Stomach (tissue), 9 donors: ENCODE results near the gene SCAF8. TPM values are rescaled to one million over a fixed set of nuclear protein-coding genes. Genes with fewer than 3 reads are reported as not detected.

Experiments
- DNase-seq, 2 donors: peaks; one replicate each; pipeline versions ENCODE4 v3.0.0 to v3.0.0-alpha.2; 2013 to 2019
- H3K27ac ChIP-seq, 5 donors: fragments of 200-600 bp in 4 of 5; sonication (generic) in 4 of 5; one replicate each; pipeline ENCODE4 v1.5.1; 2013 to 2019; ENCODE audit warnings: mild to moderate bottlenecking in 1 of 5, moderate library complexity in 1 of 5
- H3K27me3 ChIP-seq, 3 donors: fragments of 200-600 bp; sonication (generic); one replicate each; pipeline ENCODE4 v1.5.1; 2017 to 2019; ENCODE audit warnings: mixed run types in 1 of 3
- H3K36me3 ChIP-seq, 4 donors: fragments of 200-600 bp; sonication (generic); 1 replicate in 3 of 4; 2 replicates in 1 of 4; pipeline ENCODE4 v1.5.1; 2016 to 2019
- H3K4me1 ChIP-seq, 4 donors: fragments of 200-600 bp; sonication (generic); one replicate each; pipeline ENCODE4 v1.5.1; 2016 to 2019
- H3K4me3 ChIP-seq, 4 donors: fragments of 200-600 bp; sonication (generic) in 3 of 4; one replicate each; pipeline ENCODE4 v1.5.1; 2016 to 2019; ENCODE audit warnings: mild to moderate bottlenecking in 1 of 4
- H3K9me3 ChIP-seq, 4 donors: fragments of 200-600 bp; sonication (generic); one replicate each; pipeline ENCODE4 v1.5.1; 2016 to 2019
- CTCF ChIP-seq, 7 experiments: fragments of 450-650 bp in 4 of 7; fragments of 200-600 bp in 3 of 7; sonication (generic) in 3 of 7; IDR thresholded peaks; one replicate each; pipeline ENCODE4 v1.5.1; 2016 to 2019; ENCODE audit warnings: antibody characterized with exemption in 7 of 7, control low read depth in 2 of 7, mild to moderate bottlenecking in 1 of 7
- EP300 ChIP-seq: sonication (generic); formaldehyde crosslinking; IDR thresholded peaks from one replicate; pipeline ENCODE4 v1.6.1; 2017; ENCODE audit warnings: antibody characterized with exemption
- POLR2A ChIP-seq, 4 donors: fragments of 450-650 bp; IDR thresholded peaks; one replicate each; pipeline ENCODE4 v1.6.1; 2016; ENCODE audit warnings: antibody characterized with exemption in 4 of 4, control low read depth in 2 of 4, mild to moderate bottlenecking in 1 of 4, moderate library complexity in 1 of 4
- POLR2AphosphoS5 ChIP-seq, 3 donors: sonication (generic); formaldehyde crosslinking; IDR thresholded peaks; one replicate each; pipeline ENCODE4 v1.6.1; 2016; ENCODE audit warnings: antibody characterized with exemption in 3 of 3
- WGBS, 5 donors: extraction: QIAGEN DNeasy Blood & Tissue Kit in 3 of 5; methylation state at CpG; one replicate each; pipeline versions ENCODE4 v1.1.5 to v1.1.7; 2013 to 2018; 5-methylcytosine and 5-hydroxymethylcytosine counted together
- intact Hi-C: fragments of 100-400 bp; cut with DNase I; formaldehyde crosslinking; loops from one replicate; pipeline ENCODE4 v1.15.1; 2023; ENCODE audit warnings: low total_unique reads
- polyA plus RNA-seq, 3 donors: library from polyadenylated mRNA; stranded (reverse); fragments of 200-250 nt; gene quantifications; one replicate each; pipeline ENCODE4 v1.2.3, GENCODE V29; 2013
- total RNA-seq, 5 donors: library from RNA; depleted of rRNA; stranded (reverse); fragments of >200 nt; gene quantifications; one replicate each; pipeline versions ENCODE4 v1.1.0 to v1.2.3, GENCODE V29; 2014 to 2016
- donor health status: healthy with polysubstance abuse.
- donor health status: Bipolar disorder and iron deficiency.
- donor health status: healthy.

SCAF8 gene
- total and polyA plus RNA-seq, 8 donors: 6.6 to 62.5 (median 15.4) TPM

- intact Hi-C loops: no loop called here
- H3K4me1 ChIP-seq: no peaks in the 10 kb centered on the region
- 65 to 80% (median 74%) methylated on average over 5 of the region's 5 CpGs for WGBS, 5 donors
- no peaks in the 10 kb centered on the region for H3K36me3 ChIP-seq
- no peak for TF ChIP-seq POLR2A (IDR thresholded peaks at IDR 0.05)
- no peak for TF ChIP-seq CTCF (IDR thresholded peaks at IDR 0.05)
- TF ChIP-seq POLR2AphosphoS5 (IDR thresholded peaks at IDR 0.05): no peak
- TF ChIP-seq EP300: no peak
- no peak overlapping the region for H3K27ac ChIP-seq
- H3K9me3 ChIP-seq: no peaks in the 10 kb centered on the region
- DNase-seq: no peak
- H3K4me3 ChIP-seq: no peak overlapping the region
- no peaks in the 10 kb centered on the region for H3K27me3 ChIP-seq
These were observed 43.5 kb upstream of the SCAF8 start for GRCh38 chr6:154689493-154690255.

- no peak overlapping the region for H3K27ac ChIP-seq
- no peaks in the 10 kb centered on the region for H3K27me3 ChIP-seq
- 88 to 93% (median 92%) methylated on average over 4 of the region's 4 CpGs for WGBS, 5 donors
- TF ChIP-seq CTCF (IDR thresholded peaks at IDR 0.05) (no peak), POLR2A (IDR thresholded peaks at IDR 0.05) (no peak), EP300 (no peak), POLR2AphosphoS5 (IDR thresholded peaks at IDR 0.05) (no peak)
- no peaks in the 10 kb centered on the region for H3K9me3 ChIP-seq
- H3K36me3 ChIP-seq: no peaks in the 10 kb centered on the region
- intact Hi-C loops: no loop called here
- no peaks in the 10 kb centered on the region for H3K4me1 ChIP-seq
- H3K4me3 ChIP-seq: no peak overlapping the region
- DNase-seq: no peak
These were observed 42.4 kb upstream of the SCAF8 start for GRCh38 chr6:154690857-154691256.

GRCh38 chr6:154696661-154697060 is 36.6 kb upstream of the SCAF8 start:
- Histone ChIP-seq H3K9me3 (no peaks in the 10 kb centered on the region), H3K27ac (no peak overlapping the region), H3K4me3 (no peak overlapping the region), H3K27me3 (no peaks in the 10 kb centered on the region), H3K36me3 (no peaks in the 10 kb centered on the region), H3K4me1 (no peaks in the 10 kb centered on the region)
- 86 to 100% (median 93%) methylated on average over 1 of the region's 1 CpG for WGBS, 5 donors
- no peak for DNase-seq
- no peak for TF ChIP-seq EP300
- no peak for TF ChIP-seq POLR2A (IDR thresholded peaks at IDR 0.05)
- TF ChIP-seq CTCF (IDR thresholded peaks at IDR 0.05): no peak
- no peak for TF ChIP-seq POLR2AphosphoS5 (IDR thresholded peaks at IDR 0.05)
- intact Hi-C loops: no loop called here

- Histone ChIP-seq H3K4me1 (peaks cover 0 to 7% (median 4%) of the 10 kb centered on the region in 4 donors), H3K27ac (no peak overlapping the region), H3K27me3 (peaks cover 0 to 6% (median 0%) of the 10 kb centered on the region in 3 donors), H3K4me3 (no peak overlapping the region), H3K9me3 (no peaks in the 10 kb centered on the region), H3K36me3 (no peaks in the 10 kb centered on the region)
- intact Hi-C loops: no loop called here
- no peak for DNase-seq
- no peak for TF ChIP-seq EP300
- no peak for TF ChIP-seq CTCF (IDR thresholded peaks at IDR 0.05)
- TF ChIP-seq POLR2A (IDR thresholded peaks at IDR 0.05): no peak
- no peak for TF ChIP-seq POLR2AphosphoS5 (IDR thresholded peaks at IDR 0.05)
- 63 to 66% (median 65%) methylated on average over 4 of the region's 4 CpGs for WGBS, 5 donors
These were observed 30.1 kb upstream of the SCAF8 start for GRCh38 chr6:154703124-154703523.
